Neural progenitor cell (in vitro differentiated cells): ENCODE measurements around the gene PRRC2A.

Experiments
- CTCF ChIP-seq: fragments of 200-600 bp; sonication (generic); IDR thresholded peaks from 2 replicates; pipeline ENCODE4 v1.5.1; 2017; ENCODE audit warnings: antibody characterized with exemption, mild to moderate bottlenecking
- EZH2 ChIP-seq: fragments of 200-600 bp; sonication (generic); IDR thresholded peaks from 2 replicates; pipeline ENCODE4 v1.6.1; 2017; ENCODE audit warnings: antibody characterized with exemption, mild to moderate bottlenecking, moderate library complexity

- TF ChIP-seq CTCF (no peak), EZH2 (no peak)
Observed at GRCh38 chr6:31586599-31587281, 33.8 kb upstream of the PRRC2A start.
